Neuronal stem cell (in vitro differentiated cells): ENCODE results near the gene KLRG1.

Experiments
- DNase-seq: peaks from one replicate; pipeline ENCODE4 v3.0.0-alpha.2; 2013; ENCODE audit warnings: low spot score
- H2AFZ ChIP-seq: one replicate; pipeline ENCODE4 v1.6.1; 2013; ENCODE audit warnings: mild to moderate bottlenecking, low read length, inconsistent platforms
- H2AK5ac ChIP-seq: 2 replicates; pipeline ENCODE4 v1.6.1; 2013; ENCODE audit warnings: low read depth, mild to moderate bottlenecking, inconsistent platforms, low read length, moderate library complexity, mixed read lengths
- H2BK120ac ChIP-seq: 2 replicates; pipeline ENCODE4 v1.6.1; 2013; ENCODE audit warnings: low read depth, mild to moderate bottlenecking, inconsistent platforms, low read length, moderate library complexity, mixed read lengths
- H2BK12ac ChIP-seq: one replicate; pipeline ENCODE4 v1.6.1; 2013; ENCODE audit warnings: low read length, inconsistent platforms
- H2BK15ac ChIP-seq: 2 replicates; pipeline ENCODE4 v1.6.1; 2013; ENCODE audit warnings: mild to moderate bottlenecking, low read length, inconsistent platforms, mixed read lengths
- H2BK5ac ChIP-seq: one replicate; pipeline ENCODE4 v1.6.1; 2013; ENCODE audit warnings: inconsistent platforms, mild to moderate bottlenecking, low read length, moderate library complexity
- H3K14ac ChIP-seq: one replicate; pipeline ENCODE4 v1.6.1; 2013; ENCODE audit warnings: low read length, inconsistent platforms
- H3K18ac ChIP-seq: 2 replicates; pipeline ENCODE4 v1.6.1; 2013; ENCODE audit warnings: low read length, inconsistent platforms
- H3K23ac ChIP-seq: 2 replicates; pipeline ENCODE4 v1.6.1; 2013; ENCODE audit warnings: low read depth, mild to moderate bottlenecking, mixed read lengths, low read length, inconsistent platforms; ENCODE audit not compliant: poor library complexity
- H3K27ac ChIP-seq: replicated peaks from 3 replicates; pipeline ENCODE4 v1.5.1; 2013; ENCODE audit warnings: low read length, inconsistent platforms
- H3K27me3 ChIP-seq, 3 experiments: 2 replicates each; pipeline ENCODE4 v1.6.1; 2013; ENCODE audit warnings: low read length in 3 of 3, mild to moderate bottlenecking in 2 of 3, inconsistent platforms in 1 of 3, low read depth in 1 of 3, mixed read lengths in 1 of 3, moderate library complexity in 1 of 3; ENCODE audit not compliant: control insufficient read depth in 3 of 3, insufficient read depth in 3 of 3
- H3K36me3 ChIP-seq, 2 donors: replicated peaks in 1 of 2; 2 replicates each; pipeline ENCODE4 v1.6.1; 2013; ENCODE audit warnings: low read length in 2 of 2; ENCODE audit not compliant: control insufficient read depth in 2 of 2, insufficient read depth in 2 of 2
- H3K4ac ChIP-seq: 2 replicates; pipeline ENCODE4 v1.6.1; 2013; ENCODE audit warnings: inconsistent platforms, mild to moderate bottlenecking, low read length, moderate library complexity
- H3K4me1 ChIP-seq, 2 donors: 1 replicate in 1 of 2; 2 replicates in 1 of 2; pipeline ENCODE4 v1.6.1; 2013; ENCODE audit warnings: low read length in 2 of 2, low read depth in 1 of 2; ENCODE audit not compliant: control insufficient read depth in 2 of 2, insufficient read depth in 1 of 2
- H3K4me2 ChIP-seq: one replicate; pipeline ENCODE4 v1.6.1; 2013; ENCODE audit warnings: mild to moderate bottlenecking, low read length, inconsistent platforms; ENCODE audit not compliant: insufficient read depth, poor library complexity, severe bottlenecking
- H3K4me3 ChIP-seq, 2 donors: 2 replicates each; pipeline ENCODE4 v1.5.1; 2013; ENCODE audit warnings: low read length in 2 of 2, mild to moderate bottlenecking in 2 of 2, inconsistent platforms in 1 of 2, moderate library complexity in 1 of 2
- H3K79me1 ChIP-seq: one replicate; pipeline ENCODE4 v1.6.1; 2013; ENCODE audit warnings: low read depth, mild to moderate bottlenecking, inconsistent platforms, low read length, moderate library complexity
- H3K9ac ChIP-seq: one replicate; pipeline ENCODE4 v1.6.1; 2013; ENCODE audit warnings: mild to moderate bottlenecking, low read depth, low read length, inconsistent platforms; ENCODE audit not compliant: poor library complexity
- H3K9me3 ChIP-seq, 2 donors: replicated peaks in 1 of 2; 2 replicates each; pipeline versions ENCODE3 to v1.6.1; 2013; ENCODE audit warnings: low read length in 2 of 2, mild to moderate bottlenecking in 2 of 2, inconsistent platforms in 1 of 2, low read depth in 1 of 2, mixed read lengths in 1 of 2, moderate library complexity in 1 of 2; ENCODE audit not compliant: control insufficient read depth in 2 of 2, insufficient read depth in 1 of 2
- H4K8ac ChIP-seq: one replicate; pipeline ENCODE4 v1.6.1; 2013; ENCODE audit warnings: low read depth, mild to moderate bottlenecking, inconsistent platforms, low read length, moderate library complexity
- H4K91ac ChIP-seq: one replicate; pipeline ENCODE4 v1.6.1; 2013; ENCODE audit warnings: low read length, low read depth, mild to moderate bottlenecking, inconsistent platforms; ENCODE audit not compliant: poor library complexity
- WGBS, 2 donors: extraction: QIAGEN DNeasy Blood & Tissue Kit; methylation state at CpG; one replicate each; pipeline ENCODE4 v1.1.7; 2013; ENCODE audit warnings: missing lambda C conversion rate in 2 of 2, mixed read lengths in 1 of 2; ENCODE audit not compliant: insufficient read length in 2 of 2, insufficient replicate concordance in 1 of 2; ENCODE audit errors: extremely low coverage in 2 of 2; 5-methylcytosine and 5-hydroxymethylcytosine counted together

Gene KLRG1

DNA sequence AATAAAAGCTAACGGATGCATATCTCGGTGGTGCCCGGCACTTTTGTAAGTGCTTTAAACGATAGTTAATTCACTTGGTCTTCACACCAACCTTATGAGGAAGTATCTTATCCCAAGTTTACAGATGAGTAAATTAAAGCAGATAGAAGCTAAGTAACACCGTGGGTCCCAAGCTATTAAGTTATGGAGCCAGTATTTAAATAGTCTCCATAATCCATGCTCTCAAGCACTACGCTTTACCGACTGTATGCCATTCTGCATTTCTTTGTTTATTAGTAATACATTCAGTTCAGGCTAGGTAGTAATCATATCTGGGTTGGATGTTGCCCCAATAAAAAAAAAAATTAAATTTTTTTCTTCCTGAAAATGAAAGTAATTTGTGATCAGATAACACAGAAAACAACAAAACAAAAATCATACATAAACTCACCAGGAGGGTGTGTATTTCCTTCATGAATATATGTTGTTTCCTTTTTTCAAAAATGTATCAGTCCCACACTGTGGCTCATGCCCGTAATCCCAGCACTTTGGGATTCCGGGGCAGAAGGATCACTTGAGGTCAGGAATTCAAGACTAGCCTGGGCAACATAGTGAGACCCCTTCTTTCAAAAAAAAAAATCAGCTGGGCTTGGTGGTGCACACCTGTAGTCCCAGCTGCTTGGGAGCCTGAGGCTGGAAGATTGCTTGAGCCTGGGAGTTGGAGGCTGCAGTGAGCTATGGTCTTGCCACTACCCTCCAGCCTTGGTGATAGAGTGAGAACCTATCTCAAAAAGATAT lies 38.5 kb upstream of the KLRG1 start:
- no peak overlapping the region for H4K91ac ChIP-seq
- no peak overlapping the region for H4K8ac ChIP-seq
- DNase-seq, result no peak
- no peak overlapping the region for H2BK15ac ChIP-seq
- no peaks in the 10 kb centered on the region for H3K27me3 ChIP-seq
- no peaks in the 10 kb centered on the region for H3K79me1 ChIP-seq
- no peak overlapping the region for H3K9ac ChIP-seq
- H3K9me3 ChIP-seq, result peaks cover 5 to 8% of the 10 kb centered on the region in 2 donors
- H3K4me1 ChIP-seq, result peaks cover 0 to 12% of the 10 kb centered on the region in 2 donors
- no peak overlapping the region for H3K27ac ChIP-seq
- H3K4me3 ChIP-seq, result peak overlapping the region in 1 of 2 donors; percentile 66
- H3K36me3 ChIP-seq, result peaks cover 2 to 17% of the 10 kb centered on the region in 2 donors
- H2BK5ac ChIP-seq, result no peak overlapping the region
- H3K23ac ChIP-seq, result no peak overlapping the region
- no peak overlapping the region for H2AK5ac ChIP-seq
- no peak overlapping the region for H2BK12ac ChIP-seq
- H2BK120ac ChIP-seq, result no peak overlapping the region
- no peak overlapping the region for H3K4ac ChIP-seq
- peak overlapping the region; percentile 53 for H3K4me2 ChIP-seq
- H3K18ac ChIP-seq, result no peak overlapping the region
- WGBS, 2 donors, result no CpG with 5 or more reads among the region's 9 CpGs
- peak overlapping the region; percentile 87 for H2AFZ ChIP-seq
- no peak overlapping the region for H3K14ac ChIP-seq

DNA sequence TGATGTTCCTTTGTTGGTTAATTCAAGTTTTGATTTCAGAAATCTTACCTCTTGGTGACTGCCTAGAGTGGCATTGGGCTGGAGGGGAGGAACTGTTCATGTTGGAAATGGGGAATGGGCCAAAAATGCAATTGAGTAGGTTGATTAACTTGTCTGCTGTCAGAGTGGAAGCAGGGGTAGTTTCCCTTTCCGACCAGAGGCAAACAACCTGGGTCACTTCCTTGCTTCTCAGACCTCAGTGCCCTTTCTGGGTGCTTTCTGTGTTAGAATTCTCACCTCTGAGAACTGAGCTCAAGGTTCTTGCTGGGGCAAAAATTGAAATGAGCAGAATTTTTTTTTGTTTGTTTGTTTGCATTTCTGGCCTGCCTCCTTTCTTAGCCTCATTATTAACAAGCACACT lies 37.6 kb upstream of the KLRG1 start:
- H3K9me3 ChIP-seq, result peaks cover 6 to 15% of the 10 kb centered on the region in 2 donors
- no peak for DNase-seq

DNA sequence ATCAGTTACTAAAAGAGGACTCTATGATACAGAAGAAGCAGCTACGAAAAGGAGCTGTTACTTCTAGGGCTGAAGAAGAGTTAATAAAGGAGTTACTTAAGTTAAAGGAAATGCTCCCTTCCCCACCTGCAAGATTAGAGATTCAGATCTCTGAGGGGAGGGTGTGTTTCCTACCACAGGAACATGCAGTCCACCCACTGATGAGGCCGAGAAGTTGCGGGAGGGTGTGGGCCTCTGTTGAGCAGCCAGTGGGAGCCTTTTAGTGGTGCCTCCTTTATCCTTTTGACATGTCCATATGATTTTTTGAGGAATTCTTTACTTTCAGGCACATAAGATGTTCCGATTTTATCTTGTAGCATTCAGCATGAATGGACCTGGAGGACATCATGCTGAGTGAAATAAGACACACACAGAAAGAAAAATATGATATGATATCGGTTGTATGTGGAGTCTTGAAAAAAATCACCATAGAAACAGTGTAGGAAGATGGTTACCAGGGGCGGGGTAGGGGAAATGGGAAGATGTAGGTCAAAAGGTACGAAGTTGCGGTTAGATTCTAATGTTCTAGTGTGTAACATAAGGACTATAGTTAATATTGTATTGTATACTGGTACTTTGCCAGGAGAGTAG lies 35.5 kb upstream of the KLRG1 start:
- Histone ChIP-seq H3K27ac (no peak overlapping the region), H2BK120ac (no peak overlapping the region), H2BK15ac (no peak overlapping the region), H3K18ac (no peak overlapping the region), H3K4me1 (no peaks in the 10 kb centered on the region), H4K8ac (no peak overlapping the region), H3K23ac (no peak overlapping the region), H3K9me3 (peaks cover 6 to 15% of the 10 kb centered on the region in 2 donors), H2AK5ac (no peak overlapping the region), H2BK5ac (no peak overlapping the region), H3K4me2 (no peak overlapping the region), H3K27me3 (no peaks in the 10 kb centered on the region), H3K4me3 (no peak overlapping the region), H3K79me1 (peaks cover 2% of the 10 kb centered on the region), H3K9ac (no peak overlapping the region), H3K36me3 (peaks cover 0 to 2% of the 10 kb centered on the region in 2 donors), H4K91ac (no peak overlapping the region), H3K14ac (no peak overlapping the region), H2BK12ac (no peak overlapping the region), H3K4ac (no peak overlapping the region), H2AFZ (no peak overlapping the region)
- DNase-seq, result no peak
- WGBS, 2 donors, result no CpG with 5 or more reads among the region's 8 CpGs

More for the DNA sequence above, 37.6 kb upstream of the KLRG1 start:
- Histone ChIP-seq H3K14ac (no peak overlapping the region), H2BK12ac (no peak overlapping the region), H3K4me2 (no peak overlapping the region), H3K79me1 (peaks cover under 1% of the 10 kb centered on the region), H3K36me3 (peaks cover 2 to 9% of the 10 kb centered on the region in 2 donors), H3K27ac (no peak overlapping the region), H4K8ac (no peak overlapping the region), H3K4me3 (peak overlapping the region in 1 of 2 donors; percentile 31), H3K23ac (no peak overlapping the region), H2BK15ac (no peak overlapping the region), H3K27me3 (no peaks in the 10 kb centered on the region), H3K4me1 (peaks cover 0 to 12% of the 10 kb centered on the region in 2 donors), H3K4ac (no peak overlapping the region), H2BK120ac (no peak overlapping the region), H4K91ac (no peak overlapping the region), H3K9ac (no peak overlapping the region), H3K18ac (no peak overlapping the region), H2AFZ (no peak overlapping the region), H2BK5ac (no peak overlapping the region), H2AK5ac (no peak overlapping the region)
- no CpG with 5 or more reads among the region's 1 CpG for WGBS, 2 donors

DNA sequence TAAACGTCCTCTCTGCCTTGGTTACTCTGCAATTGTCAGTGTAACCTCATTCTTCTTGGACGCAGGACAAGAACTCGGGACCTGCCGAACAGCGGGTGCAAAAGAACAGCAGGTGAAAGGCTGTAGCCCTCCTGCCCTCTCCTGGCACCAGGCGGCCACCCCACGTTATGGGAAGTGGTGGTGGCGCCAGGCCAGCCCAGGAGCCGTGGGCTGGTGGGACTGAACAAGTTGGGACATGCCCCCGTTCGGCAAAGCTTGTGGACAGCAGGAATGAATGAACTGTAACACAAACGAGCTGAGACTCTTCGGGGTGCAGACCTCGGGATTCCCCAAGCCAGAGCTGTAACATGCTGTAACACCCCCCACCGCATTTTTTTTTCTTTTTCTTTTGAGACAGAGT lies 33.3 kb upstream of the KLRG1 start:
- Histone ChIP-seq H2BK120ac (no peak overlapping the region), H3K36me3 (peaks cover 0 to 2% of the 10 kb centered on the region in 2 donors), H3K4me2 (no peak overlapping the region), H3K4me1 (no peaks in the 10 kb centered on the region), H3K9me3 (peaks cover 6 to 15% of the 10 kb centered on the region in 2 donors), H3K4me3 (no peak overlapping the region), H2BK15ac (no peak overlapping the region), H4K91ac (no peak overlapping the region), H3K14ac (peak overlapping the region; percentile 71), H3K27ac (no peak overlapping the region), H3K23ac (no peak overlapping the region), H2BK12ac (peak overlapping the region; percentile 41), H2BK5ac (no peak overlapping the region), H3K79me1 (peaks cover 2% of the 10 kb centered on the region), H3K4ac (no peak overlapping the region), H3K27me3 (no peaks in the 10 kb centered on the region), H3K9ac (no peak overlapping the region), H2AFZ (no peak overlapping the region), H2AK5ac (peak overlapping the region; percentile 37), H4K8ac (no peak overlapping the region), H3K18ac (no peak overlapping the region)
- no CpG with 5 or more reads among the region's 15 CpGs for WGBS, 2 donors
- no peak for DNase-seq
